ENCODE measurements around the gene COG8.

COG8 gene

GRCh38 chr16:69285240-69285639 is 54.1 kb downstream of the COG8 start:
- in situ Hi-C loops (cut with HindIII; ENCODE audit: low sequenced_read_pairs): no loop called here
- TF ChIP-seq, protein P1, sequence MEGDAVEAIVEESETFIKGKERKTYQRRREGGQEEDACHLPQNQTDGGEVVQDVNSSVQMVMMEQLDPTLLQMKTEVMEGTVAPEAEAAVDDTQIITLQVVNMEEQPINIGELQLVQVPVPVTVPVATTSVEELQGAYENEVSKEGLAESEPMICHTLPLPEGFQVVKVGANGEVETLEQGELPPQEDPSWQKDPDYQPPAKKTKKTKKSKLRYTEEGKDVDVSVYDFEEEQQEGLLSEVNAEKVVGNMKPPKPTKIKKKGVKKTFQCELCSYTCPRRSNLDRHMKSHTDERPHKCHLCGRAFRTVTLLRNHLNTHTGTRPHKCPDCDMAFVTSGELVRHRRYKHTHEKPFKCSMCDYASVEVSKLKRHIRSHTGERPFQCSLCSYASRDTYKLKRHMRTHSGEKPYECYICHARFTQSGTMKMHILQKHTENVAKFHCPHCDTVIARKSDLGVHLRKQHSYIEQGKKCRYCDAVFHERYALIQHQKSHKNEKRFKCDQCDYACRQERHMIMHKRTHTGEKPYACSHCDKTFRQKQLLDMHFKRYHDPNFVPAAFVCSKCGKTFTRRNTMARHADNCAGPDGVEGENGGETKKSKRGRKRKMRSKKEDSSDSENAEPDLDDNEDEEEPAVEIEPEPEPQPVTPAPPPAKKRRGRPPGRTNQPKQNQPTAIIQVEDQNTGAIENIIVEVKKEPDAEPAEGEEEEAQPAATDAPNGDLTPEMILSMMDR (IDR thresholded peaks at IDR 0.05; ENCODE audit: low read depth, low read length): no peak
- H3K4me3 ChIP-seq (ENCODE audit: low read depth, low read length): no peak overlapping the region
- no peak for DNase-seq (ENCODE audit: low read depth, low spot score)

DNA sequence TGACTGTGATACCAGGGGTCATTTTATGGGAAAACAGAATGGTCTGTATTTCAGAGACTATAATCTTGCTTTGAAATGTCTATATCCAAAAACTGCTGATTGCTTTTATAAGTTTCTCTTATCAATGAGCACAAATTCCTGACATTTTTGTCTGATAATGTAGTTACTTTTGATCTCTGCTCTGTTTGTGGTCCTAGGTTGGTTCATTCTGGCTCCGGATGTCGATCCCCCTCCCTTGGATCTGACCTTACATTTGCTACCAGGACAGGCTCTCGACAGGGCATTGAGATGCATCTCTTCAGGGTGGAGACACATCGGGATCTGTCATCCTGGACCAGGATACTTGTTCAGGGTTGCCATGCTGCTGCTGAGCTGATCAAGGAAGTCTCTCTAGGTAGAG is 55.5 kb downstream of the COG8 start:
- DNase-seq (ENCODE audit: low read depth, low spot score): no peak
- in situ Hi-C loops (cut with HindIII; ENCODE audit: low sequenced_read_pairs): no loop called here
- TF ChIP-seq, protein P1 (IDR thresholded peaks at IDR 0.05; ENCODE audit: low read depth, low read length): no peak

GRCh38 chr16:69277413-69277812 is 62.0 kb downstream of the COG8 start:
- TF ChIP-seq, protein P1 (IDR thresholded peaks at IDR 0.05; ENCODE audit: low read depth, low read length): no peak
- H3K4me3 ChIP-seq (ENCODE audit: low read depth, low read length): no peak overlapping the region
- in situ Hi-C loops (cut with HindIII; ENCODE audit: low sequenced_read_pairs): no loop called here

More for the DNA sequence above, 55.5 kb downstream of the COG8 start:
- no peak overlapping the region for H3K4me3 ChIP-seq (ENCODE audit: low read depth, low read length)

More at GRCh38 chr16:69277413-69277812, 62.0 kb downstream of the COG8 start:
- no peak for DNase-seq (ENCODE audit: low read depth, low spot score)
